NCI-H2196 treated with DMSO at 0.1 percent for 48 hours (cell line): Measurements from ENCODE around the gene NCOA7.

Experiments
- DNase-seq: peaks from one replicate; lab custom pipeline; 2025; ENCODE audit not compliant: unreplicated experiment; lab: John Stamatoyannopoulos, UW

Gene NCOA7

DNA sequence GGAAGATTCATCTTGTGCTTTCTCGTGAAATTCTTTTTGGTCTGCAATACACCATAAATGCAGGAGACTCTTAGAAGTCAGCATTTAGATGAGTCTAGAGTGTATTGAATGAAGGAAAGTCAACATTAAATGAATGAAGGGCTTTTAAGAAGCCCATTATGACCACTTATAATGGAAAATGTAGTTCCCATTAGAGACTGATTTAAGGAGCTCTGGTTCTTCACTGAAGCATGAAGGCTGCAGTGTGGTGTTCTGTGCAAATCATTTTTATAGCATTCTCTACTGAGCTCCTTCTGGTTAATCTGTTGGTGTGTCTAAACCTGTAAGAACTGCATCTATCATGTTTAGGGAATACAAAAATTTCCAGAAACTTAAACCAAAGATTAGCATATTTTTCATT lies 19.7 kb downstream of the NCOA7 start:
- no peak for DNase-seq

DNA sequence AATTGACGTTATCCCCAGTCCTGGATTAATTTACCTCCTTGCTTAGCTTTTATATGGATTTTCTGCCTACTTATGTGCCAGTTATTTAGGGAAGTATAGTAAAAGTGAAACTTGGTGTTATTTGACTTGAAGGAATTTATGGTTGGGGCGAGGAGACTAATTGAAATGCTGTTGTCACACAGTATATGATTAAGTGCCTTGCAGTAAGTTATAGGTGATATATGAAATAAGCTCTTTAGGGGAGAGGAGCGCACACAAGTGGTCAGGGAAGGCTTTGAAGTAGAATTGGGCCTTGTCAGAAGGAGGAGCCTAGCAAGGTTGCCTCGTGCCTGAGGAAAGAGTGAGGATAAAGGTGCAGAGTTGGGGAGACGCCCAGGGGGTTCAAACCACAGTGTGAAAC lies 20.5 kb downstream of the NCOA7 start:
- no peak for DNase-seq

DNA sequence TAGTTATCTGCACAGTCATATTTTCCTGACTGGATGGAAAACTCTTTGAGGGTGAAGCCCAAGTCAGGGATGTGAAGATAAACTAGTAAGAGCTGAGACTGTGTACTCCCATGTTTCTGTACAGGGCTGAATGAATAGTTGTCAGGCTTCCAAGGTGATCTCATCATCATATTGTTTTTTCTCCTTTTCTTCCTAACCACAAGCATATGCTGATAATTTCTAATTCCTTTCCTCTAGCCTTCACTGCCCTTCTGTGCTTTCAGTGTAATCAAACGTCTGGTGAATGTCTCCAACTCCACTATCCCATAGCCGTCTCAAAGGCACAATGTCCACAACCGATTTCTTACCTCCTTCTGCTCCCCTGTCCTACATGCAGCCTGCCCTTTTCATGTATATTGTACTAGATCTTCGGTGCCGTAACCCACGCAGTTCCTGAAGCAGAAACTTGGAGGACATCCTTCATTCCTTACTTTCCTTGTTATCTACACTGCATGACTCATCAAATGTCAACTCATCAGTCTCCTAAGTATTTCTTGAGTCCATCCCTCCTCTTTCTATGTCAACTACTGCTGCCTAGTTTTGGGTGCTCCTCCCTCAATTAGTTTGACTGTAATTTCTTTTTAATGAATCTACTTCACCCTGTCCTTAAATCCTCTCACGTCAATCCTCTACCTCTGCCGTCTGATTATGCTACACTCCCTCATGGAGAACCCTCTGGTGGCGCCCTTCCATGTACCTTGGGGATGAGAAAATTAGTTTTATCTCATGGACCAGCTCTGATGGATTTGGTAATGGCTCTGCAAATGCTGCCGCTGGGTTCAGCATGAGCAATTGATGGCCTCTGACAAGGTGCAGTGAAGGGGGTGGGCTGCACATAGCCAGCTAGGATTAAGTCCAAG lies 21.9 kb downstream of the NCOA7 start:
- peak; percentile 19 for DNase-seq

DNA sequence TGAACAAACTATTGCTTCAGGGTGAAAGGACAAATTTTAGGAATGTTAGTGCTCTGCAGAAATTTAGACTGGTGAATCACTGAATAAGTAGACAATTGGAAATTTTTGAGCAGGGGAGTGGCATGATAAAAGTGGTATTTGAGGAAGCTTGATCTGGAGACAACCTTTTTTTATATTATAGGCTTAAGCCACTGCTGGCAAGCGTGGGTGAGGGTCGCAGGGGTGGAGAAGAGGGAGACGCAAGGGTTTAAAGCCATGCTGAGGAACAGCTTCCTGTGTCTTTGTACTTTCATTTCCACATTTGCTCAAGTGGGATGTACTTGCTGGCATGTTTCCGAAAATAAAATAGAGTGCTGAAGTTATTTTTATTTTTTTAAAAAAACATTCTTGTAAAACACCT lies 23.7 kb downstream of the NCOA7 start:
- no peak for DNase-seq

DNA sequence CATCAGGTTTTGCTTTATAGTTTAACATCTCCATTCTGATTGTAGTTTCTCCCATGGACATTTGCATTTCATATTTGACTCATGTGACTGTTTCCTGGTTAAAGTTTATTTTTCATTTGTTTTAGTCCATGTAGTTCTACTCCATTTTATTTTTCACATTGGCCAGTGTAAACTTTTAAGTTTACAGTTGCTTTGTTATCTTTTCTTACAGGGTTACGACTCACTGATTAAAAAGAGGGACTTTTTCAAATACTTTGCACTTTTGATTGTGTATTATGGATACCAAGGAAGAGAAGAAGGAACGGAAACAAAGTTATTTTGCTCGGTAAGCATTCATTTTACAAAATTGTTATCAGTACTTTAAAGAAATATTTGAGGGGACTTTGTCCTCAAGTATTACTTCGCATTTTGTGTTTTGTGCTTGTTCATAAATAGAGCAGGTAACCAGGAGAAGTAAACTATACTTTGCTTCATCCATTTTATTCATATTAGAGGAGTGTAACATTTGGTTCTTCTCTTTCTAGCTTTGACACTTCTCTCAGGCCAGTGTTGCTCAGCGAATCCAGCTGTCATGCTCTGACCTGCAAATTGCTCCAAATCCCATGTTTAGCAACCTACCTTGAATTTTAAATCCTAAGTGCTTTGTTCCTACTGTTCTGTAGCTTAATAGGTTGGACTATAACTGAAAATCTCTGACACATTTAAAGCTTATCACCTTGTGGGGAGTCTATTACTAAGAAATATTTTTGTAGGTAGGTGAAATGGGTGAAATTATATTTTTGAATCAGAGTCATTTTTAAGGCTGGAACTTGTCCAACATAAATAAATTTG lies 24.5 kb downstream of the NCOA7 start:
- DNase-seq = no peak

DNA sequence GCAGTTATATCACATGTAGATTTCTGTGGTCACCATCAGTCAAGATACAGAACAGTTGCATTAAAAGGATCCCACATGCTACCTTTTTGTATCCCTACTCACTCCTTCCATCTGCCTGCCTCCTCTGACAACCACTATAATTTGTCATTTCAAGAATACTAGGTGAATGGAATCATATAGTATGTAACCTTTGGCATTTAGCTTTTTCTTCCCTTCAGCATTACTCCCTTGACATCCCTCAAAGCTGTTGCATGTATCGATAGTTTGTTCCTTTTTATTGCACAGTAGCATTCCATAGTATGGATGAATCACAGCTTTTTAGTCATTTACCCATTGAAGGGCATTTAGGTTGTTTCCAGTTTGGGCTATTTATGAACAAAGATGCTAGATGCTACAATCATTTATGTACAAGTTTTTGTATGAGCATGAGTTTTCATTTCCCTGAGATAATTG lies 26.1 kb downstream of the NCOA7 start:
- no peak for DNase-seq

DNA sequence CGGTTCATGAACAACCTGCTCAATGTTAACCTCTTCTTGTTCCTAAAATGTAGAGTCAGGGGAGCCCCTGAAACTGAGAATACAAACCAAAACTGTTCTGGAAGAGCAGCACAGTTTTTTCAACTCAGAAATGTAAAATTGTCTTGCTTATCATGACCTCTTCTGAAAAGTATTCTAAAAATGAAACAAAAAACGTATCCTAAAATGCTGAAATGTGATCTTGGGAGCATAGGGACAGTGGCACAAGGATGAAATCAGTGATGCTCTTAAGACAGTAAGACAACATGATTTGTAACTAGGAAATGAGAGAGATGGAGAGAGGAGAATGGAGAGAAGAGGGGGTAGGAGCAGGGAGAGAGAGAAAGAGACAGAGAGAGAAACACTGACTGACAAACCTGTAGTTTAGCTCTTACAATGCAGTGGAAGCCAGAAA lies 27.5 kb downstream of the NCOA7 start:
- DNase-seq = no peak

DNA sequence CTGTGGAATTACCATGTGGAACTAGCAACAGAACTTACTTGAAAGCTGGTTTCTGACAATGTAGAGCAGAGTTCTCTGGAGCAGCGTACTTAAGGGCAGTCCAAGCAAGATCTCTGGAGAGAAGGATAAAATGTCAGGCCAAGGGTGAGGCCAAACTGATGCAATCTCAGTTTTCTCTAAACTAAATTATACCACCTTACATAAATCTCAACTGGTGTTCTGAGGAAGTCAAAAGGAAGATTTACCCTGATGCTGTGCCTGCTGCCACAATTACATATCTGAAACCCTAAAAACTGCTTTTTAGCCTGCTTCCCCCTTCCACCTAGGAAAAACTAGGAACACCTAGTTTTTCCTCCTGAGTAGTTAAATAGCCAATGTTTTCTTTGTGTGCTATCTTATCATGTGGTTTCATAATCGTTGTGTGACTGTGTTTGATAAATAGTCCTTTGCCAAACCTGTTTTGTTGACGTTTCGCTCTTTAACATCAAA lies 28.1 kb downstream of the NCOA7 start:
- no peak for DNase-seq

DNA sequence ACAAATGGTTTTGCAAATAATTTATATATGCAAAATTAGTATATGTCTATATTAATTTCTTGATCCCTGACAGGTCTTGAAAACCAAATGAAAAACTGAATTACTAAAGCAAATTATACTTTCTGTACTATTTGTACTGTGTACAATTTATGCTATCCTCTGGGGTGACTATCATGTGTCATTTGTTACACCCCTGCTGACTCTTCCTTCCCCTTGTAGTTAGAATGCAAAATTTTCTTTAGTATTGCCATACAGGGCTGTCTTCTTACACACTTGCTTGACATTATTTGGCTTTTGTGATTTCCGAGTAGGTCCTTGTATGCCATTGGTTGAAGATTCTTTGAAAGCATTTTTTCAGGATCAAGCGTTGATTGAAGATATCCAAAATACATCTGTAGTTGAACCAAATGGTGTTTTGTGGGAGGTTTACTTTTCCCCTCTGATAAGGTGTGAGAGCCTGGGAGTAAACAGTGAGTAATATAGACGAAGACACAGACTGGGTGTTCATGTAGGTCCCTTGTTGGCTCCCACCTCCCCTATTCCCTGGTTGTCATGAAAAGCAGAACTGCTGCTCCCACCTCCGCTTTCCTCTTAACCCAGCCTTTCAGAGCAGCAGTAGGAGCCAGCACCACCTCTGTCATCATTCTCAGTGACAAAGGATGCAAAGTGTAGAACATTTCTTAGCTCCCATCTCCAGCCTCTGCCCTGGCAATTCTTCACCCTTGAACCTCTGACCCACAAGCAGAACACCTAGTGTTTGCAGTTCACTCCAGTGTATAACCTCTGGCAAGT lies 29.0 kb downstream of the NCOA7 start:
- no peak for DNase-seq

DNA sequence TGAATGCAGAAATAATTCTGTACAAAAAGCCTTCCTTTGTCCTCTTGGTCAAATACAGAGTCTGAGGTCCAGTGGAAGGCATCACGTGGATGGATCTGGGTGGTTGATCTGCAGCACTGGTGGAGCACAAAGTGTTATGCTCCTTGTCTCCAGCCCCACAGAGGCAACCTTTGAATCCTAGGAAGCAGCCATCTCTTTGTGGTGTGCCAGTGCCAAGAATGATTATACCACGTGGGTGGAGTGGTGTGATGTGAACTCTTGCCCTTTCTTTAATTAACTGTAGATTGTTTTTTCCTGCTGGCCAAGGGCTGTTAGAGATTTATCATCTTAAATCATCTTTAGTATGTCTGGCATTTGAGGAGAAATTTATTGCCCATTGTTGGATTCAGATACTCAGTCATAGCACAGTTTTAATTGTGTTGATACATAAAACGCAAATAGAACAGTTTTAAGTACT lies 31.1 kb downstream of the NCOA7 start:
- peak; percentile 47 for DNase-seq

DNA sequence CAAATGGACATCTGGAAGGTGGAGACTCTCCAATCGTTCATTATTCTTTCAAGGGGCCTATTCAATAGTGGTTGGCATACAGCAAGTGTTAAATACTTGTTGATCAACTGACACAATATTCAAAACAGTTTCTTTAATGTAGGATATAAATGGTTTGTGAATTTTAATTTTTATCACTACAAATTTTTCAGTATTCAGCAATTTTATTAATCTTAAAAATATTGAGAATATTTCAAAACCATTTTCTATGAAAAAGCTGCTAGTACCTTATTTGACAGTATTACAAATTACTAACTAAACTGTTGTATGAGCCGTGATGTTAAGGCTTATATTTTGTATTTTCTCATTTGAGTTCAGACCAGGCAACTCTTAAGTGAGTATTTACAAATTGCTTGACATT lies 32.4 kb downstream of the NCOA7 start:
- DNase-seq = no peak

DNA sequence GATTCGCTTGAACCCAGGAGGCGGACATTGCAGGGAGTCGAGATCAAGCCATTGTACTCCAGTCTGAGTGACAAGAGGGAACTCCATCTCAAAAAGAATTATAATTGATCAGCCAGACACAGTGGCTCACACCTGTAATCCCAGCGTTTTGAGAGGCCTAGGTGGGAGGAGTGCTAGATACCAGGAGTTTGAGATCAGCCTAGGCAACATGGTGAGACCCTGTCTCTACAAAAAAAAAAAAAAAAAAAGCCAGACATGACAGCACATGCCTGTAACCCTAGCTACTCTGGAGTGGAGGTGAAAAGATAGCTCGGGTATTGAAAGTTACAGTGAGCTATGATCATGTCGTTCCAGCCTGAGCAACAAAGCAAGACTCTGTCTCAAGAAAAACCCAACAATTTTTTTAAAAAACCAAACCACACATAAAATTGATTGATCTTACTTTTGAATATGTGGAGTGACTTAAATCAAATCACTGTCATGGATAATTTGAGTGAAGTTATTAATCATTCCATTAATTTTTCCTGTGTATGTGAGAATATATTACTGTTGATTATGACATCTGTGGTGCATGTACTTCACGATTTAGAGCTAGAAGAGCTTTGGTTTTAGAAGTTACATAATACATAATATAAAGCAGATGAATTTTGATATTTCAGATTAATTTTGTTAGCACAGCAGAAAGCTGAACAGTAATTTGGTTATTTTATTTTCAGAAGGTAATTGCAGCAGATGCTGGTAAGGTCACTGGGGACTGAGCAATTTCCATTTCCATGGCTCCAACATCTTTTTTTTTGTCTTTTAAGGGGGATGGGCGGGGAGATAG lies 34.4 kb downstream of the NCOA7 start:
- DNase-seq = no peak

DNA sequence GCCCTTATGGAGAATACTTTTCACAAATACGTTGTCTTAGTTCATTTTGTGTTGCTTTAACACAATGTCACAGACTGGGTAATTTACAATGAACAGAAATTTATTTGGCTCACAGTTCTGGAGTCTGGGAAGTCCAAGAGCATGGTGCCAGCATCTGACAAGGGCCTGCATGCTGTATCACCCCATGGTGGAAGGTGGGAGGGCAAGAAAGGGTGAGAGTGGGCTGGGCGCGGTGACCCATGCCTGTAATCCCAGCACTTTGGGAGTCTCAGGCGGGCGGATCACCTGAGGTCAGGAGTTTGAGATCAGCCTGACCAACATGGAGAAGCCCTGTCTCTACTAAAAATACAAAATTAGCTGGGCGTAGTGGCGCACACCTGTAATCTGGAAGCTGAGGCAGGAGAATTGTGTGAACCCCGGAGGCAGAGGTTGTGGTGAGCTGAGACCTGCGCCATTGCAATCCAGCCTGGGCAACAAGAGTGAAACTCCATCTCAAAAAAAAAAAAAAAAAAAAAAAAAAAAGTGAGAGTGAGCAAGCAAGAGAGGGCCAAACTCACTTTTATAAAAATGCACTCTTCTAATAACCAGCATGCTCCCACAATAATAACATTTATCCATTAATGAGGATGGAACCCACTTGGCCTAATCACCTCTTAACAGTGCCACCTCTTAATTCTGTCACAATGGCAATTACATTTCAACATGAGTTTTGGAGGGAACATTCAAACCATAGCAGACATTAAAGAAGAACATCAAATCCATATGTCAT lies 36.1 kb downstream of the NCOA7 start:
- no peak for DNase-seq

DNA sequence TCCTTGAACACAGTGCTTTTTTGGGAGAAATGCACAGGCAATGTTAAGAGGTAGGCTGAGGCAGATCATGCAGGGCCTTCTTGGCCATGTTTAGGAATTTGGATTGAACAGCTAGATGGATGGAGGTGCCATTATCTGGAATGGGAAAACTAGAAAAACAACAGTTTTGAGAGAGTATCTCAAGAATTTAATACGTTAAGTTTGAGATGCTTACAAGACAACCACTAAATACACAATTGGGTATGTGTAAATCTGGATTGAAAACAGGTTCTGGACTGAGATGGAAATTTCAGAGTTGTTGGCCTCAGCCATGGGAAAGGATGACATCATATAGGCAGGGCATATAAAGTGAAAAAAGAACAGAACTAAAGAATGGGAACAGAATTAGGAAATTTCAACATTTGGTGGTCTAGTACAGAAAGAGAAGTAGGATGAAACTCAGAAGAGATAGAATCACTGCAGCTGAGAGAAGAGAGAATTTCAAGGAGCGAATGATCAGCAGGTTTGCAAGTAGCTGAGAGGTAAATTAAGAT lies 37.1 kb downstream of the NCOA7 start:
- DNase-seq = no peak

DNA sequence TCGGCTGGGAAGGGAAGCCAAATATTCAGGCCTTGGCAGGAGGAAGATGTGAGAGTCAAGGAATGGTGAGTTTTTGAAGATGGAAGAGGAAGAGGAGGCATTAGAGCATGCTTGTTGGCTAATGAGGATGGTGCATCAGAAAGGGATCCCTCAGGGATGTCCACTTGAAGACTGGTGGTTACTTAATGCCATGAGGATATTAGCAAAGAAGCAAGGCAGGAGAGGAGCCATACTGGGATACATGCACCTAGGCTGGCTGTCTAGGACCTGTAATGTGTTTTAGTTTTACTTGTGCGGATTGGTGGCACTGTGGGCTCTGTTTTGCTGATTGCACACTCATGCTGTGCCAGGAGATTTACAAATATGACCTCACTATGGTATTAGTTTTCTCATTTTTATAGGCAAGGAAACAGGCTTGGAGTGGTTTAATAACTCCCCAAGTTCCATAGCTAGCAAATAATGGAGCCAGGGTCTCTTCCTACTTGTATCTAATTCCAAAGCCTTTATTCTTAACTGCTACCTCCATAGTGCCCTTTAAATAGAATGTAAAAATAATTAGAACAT lies 37.8 kb downstream of the NCOA7 start:
- DNase-seq = no peak

DNA sequence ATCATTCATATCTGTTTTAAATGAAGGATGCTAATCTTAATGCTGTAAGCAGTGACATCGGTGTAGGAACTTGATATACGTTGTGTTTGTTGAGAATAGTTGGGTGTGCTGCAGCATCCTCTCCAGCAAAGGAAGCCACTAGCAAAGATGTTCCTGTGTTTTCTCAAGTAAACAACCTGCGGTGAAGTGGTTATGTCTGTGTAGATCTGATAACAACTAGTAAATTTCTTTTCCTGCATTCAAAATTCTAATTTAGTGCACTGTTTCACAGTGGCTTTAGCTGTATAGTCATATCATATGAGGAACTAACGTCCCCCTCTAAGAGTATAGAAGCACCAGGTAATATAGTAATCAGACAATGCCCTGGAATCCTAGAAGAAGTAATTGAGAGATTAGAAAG lies 38.7 kb downstream of the NCOA7 start:
- DNase-seq = no peak

DNA sequence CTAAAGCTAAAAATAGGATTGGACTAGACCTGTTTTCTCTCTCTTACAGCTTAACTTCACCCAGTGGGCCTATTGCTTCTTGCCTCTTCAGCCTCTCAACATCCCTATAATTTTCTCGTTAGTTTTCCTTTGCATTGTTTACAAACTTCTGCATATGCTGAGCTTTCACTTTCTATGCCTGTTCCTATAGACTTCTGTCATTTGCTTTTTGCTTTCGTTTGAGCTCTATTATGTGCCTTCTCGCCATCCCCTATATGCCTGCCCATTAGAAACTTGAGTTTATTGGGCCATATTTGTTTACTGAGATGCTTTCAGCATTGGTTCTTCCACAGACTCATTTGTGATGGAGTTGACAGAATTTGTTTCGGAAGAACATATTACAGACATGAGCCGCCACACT lies 40.9 kb downstream of the NCOA7 start:
- DNase-seq = no peak

DNA sequence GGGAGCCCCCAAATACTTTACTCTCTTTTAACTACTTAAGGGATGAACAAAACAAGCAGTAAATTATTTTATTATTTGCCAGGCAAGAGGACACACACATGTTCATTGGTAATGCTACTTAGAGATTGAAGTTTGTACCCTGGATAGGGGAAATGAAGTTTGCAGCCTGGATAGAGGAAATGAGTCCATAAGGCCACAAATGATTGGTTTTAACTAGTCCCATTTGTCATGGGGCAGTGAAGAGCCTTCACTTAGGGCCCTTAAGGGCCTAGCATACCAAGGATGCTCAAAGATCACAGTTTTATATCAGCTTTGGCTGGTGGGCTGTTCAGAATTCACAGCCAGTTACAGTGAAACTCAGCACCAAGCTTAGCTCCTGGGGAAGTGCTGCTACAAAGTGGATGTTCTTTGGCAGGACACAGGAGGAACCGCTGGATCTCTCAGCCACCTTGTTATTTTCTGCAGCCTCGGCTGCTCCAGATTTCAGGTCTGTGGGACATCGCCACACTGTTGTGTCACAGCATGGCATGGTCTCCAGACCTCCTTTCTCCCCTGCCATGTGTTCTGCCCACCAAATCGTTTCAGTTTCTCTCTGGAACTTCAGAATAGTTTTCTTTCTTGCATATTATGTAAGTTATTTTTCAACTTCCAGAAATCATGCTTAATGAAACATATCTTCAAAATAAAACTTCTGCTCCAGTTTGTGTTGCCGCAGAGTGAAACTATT lies 41.8 kb downstream of the NCOA7 start:
- no peak for DNase-seq
